Measurements from ENCODE around the gene RNU2-63P.

RNU2-63P gene

GRCh38 chr2:88016086-88016959, at the start of gene RNU2-63P:
Gene RNU2-63P, minus strand, starts transcription at chr2:88016547.
- peak within 1 kb of the TSS; percentile 22 for H2AFZ ChIP-seq (ENCODE audit: low read depth, low read length)
- peaks cover 24% of the 10 kb centered on the region for H3K4me1 ChIP-seq (ENCODE audit: insufficient read depth, low read length)
- H3K36me3 ChIP-seq (ENCODE audit: insufficient read depth, low read length), result no peaks in the 10 kb centered on the region
- H3K27me3 ChIP-seq (ENCODE audit: insufficient read depth, low read length), result no peaks in the 10 kb centered on the region
- no peaks in the 10 kb centered on the region for H3K9me3 ChIP-seq (ENCODE audit: low read length)
- H3K4me3 ChIP-seq (ENCODE audit: low read length), result peak within 1 kb of the TSS; percentile 61

- Histone ChIP-seq H3K27me3 (ENCODE audit: insufficient read depth, low read length) (no peaks in the 10 kb centered on the region), H2AFZ (ENCODE audit: low read depth, low read length) (no peak overlapping the region), H3K4me1 (ENCODE audit: insufficient read depth, low read length) (peaks cover 1% of the 10 kb centered on the region), H3K4me3 (ENCODE audit: low read length) (no peak overlapping the region), H3K36me3 (ENCODE audit: insufficient read depth, low read length) (no peaks in the 10 kb centered on the region), H3K9me3 (ENCODE audit: low read length) (no peaks in the 10 kb centered on the region)
These were observed 44.9 kb upstream of the RNU2-63P start for GRCh38 chr2:88061295-88061694.

- Histone ChIP-seq H3K36me3 (ENCODE audit: insufficient read depth, low read length) (no peaks in the 10 kb centered on the region), H3K4me1 (ENCODE audit: insufficient read depth, low read length) (peaks cover 5% of the 10 kb centered on the region), H3K27me3 (ENCODE audit: insufficient read depth, low read length) (no peaks in the 10 kb centered on the region), H3K4me3 (ENCODE audit: low read length) (no peak overlapping the region), H3K9me3 (ENCODE audit: low read length) (no peaks in the 10 kb centered on the region), H2AFZ (ENCODE audit: low read depth, low read length) (no peak overlapping the region)
These were observed 44.5 kb upstream of the RNU2-63P start for GRCh38 chr2:88060907-88061275.

GRCh38 chr2:88059979-88060906, 43.9 kb upstream of the RNU2-63P start:
- H2AFZ ChIP-seq (ENCODE audit: low read depth, low read length), result no peak overlapping the region
- no peak overlapping the region for H3K4me3 ChIP-seq (ENCODE audit: low read length)
- H3K27me3 ChIP-seq (ENCODE audit: insufficient read depth, low read length), result no peaks in the 10 kb centered on the region
- peaks cover 6% of the 10 kb centered on the region for H3K4me1 ChIP-seq (ENCODE audit: insufficient read depth, low read length)
- no peaks in the 10 kb centered on the region for H3K36me3 ChIP-seq (ENCODE audit: insufficient read depth, low read length)
- no peaks in the 10 kb centered on the region for H3K9me3 ChIP-seq (ENCODE audit: low read length)

- H2AFZ ChIP-seq (ENCODE audit: low read depth, low read length), result no peak overlapping the region
These were observed 41.8 kb upstream of the RNU2-63P start for GRCh38 chr2:88058191-88058590.

GRCh38 chr2:88057437-88057844, 41.1 kb upstream of the RNU2-63P start:
- Histone ChIP-seq H3K27me3 (ENCODE audit: insufficient read depth, low read length) (no peaks in the 10 kb centered on the region), H3K4me3 (ENCODE audit: low read length) (no peak overlapping the region), H3K36me3 (ENCODE audit: insufficient read depth, low read length) (peaks cover 5% of the 10 kb centered on the region), H2AFZ (ENCODE audit: low read depth, low read length) (no peak overlapping the region), H3K9me3 (ENCODE audit: low read length) (no peaks in the 10 kb centered on the region), H3K4me1 (ENCODE audit: insufficient read depth, low read length) (peaks cover 20% of the 10 kb centered on the region)

More at GRCh38 chr2:88058191-88058590, 41.8 kb upstream of the RNU2-63P start:
- H3K4me1 ChIP-seq (ENCODE audit: insufficient read depth, low read length), result peaks cover 20% of the 10 kb centered on the region
- no peaks in the 10 kb centered on the region for H3K27me3 ChIP-seq (ENCODE audit: insufficient read depth, low read length)
- H3K4me3 ChIP-seq (ENCODE audit: low read length), result no peak overlapping the region
- no peaks in the 10 kb centered on the region for H3K9me3 ChIP-seq (ENCODE audit: low read length)
- H3K36me3 ChIP-seq (ENCODE audit: insufficient read depth, low read length), result peaks cover 3% of the 10 kb centered on the region

- no peaks in the 10 kb centered on the region for H3K27me3 ChIP-seq (ENCODE audit: insufficient read depth, low read length)
- H3K4me3 ChIP-seq (ENCODE audit: low read length), result peak within 1 kb of the TSS; percentile 93
- no peaks in the 10 kb centered on the region for H3K9me3 ChIP-seq (ENCODE audit: low read length)
- peaks cover 20% of the 10 kb centered on the region for H3K4me1 ChIP-seq (ENCODE audit: insufficient read depth, low read length)
- H2AFZ ChIP-seq (ENCODE audit: low read depth, low read length), result peak within 1 kb of the TSS; percentile 83
- peaks cover 5% of the 10 kb centered on the region for H3K36me3 ChIP-seq (ENCODE audit: insufficient read depth, low read length)
These were observed 39.2 kb upstream of the RNU2-63P start, which contains the start of gene KRCC1 for GRCh38 chr2:88055371-88056128. Gene KRCC1, minus strand, starts transcription at chr2:88055783. Its CDS starts 27,220 bp downstream, at chr2:88028563.

- Histone ChIP-seq H3K27me3 (ENCODE audit: insufficient read depth, low read length) (no peaks in the 10 kb centered on the region), H2AFZ (ENCODE audit: low read depth, low read length) (peak overlapping the region; percentile 83), H3K36me3 (ENCODE audit: insufficient read depth, low read length) (peaks cover 5% of the 10 kb centered on the region), H3K9me3 (ENCODE audit: low read length) (no peaks in the 10 kb centered on the region), H3K4me1 (ENCODE audit: insufficient read depth, low read length) (peaks cover 20% of the 10 kb centered on the region), H3K4me3 (ENCODE audit: low read length) (peak overlapping the region; percentile 93)
These were observed 38.5 kb upstream of the RNU2-63P start for GRCh38 chr2:88054782-88055370.

- H3K4me3 ChIP-seq (ENCODE audit: low read length), result peak overlapping the region; percentile 93
- peaks cover 5% of the 10 kb centered on the region for H3K36me3 ChIP-seq (ENCODE audit: insufficient read depth, low read length)
- no peaks in the 10 kb centered on the region for H3K27me3 ChIP-seq (ENCODE audit: insufficient read depth, low read length)
- no peak overlapping the region for H2AFZ ChIP-seq (ENCODE audit: low read depth, low read length)
- no peaks in the 10 kb centered on the region for H3K9me3 ChIP-seq (ENCODE audit: low read length)
- peaks cover 20% of the 10 kb centered on the region for H3K4me1 ChIP-seq (ENCODE audit: insufficient read depth, low read length)
These were observed 37.8 kb upstream of the RNU2-63P start for GRCh38 chr2:88053934-88054781.

- no peaks in the 10 kb centered on the region for H3K9me3 ChIP-seq (ENCODE audit: low read length)
- H2AFZ ChIP-seq (ENCODE audit: low read depth, low read length), result no peak overlapping the region
- H3K4me3 ChIP-seq (ENCODE audit: low read length), result no peak overlapping the region
- peaks cover 5% of the 10 kb centered on the region for H3K36me3 ChIP-seq (ENCODE audit: insufficient read depth, low read length)
- H3K27me3 ChIP-seq (ENCODE audit: insufficient read depth, low read length), result no peaks in the 10 kb centered on the region
- peaks cover 20% of the 10 kb centered on the region for H3K4me1 ChIP-seq (ENCODE audit: insufficient read depth, low read length)
These were observed 36.9 kb upstream of the RNU2-63P start for GRCh38 chr2:88053296-88053695.

GRCh38 chr2:88051792-88052191, 35.4 kb upstream of the RNU2-63P start:
- peaks cover 5% of the 10 kb centered on the region for H3K36me3 ChIP-seq (ENCODE audit: insufficient read depth, low read length)
- no peaks in the 10 kb centered on the region for H3K27me3 ChIP-seq (ENCODE audit: insufficient read depth, low read length)
- no peak overlapping the region for H3K4me3 ChIP-seq (ENCODE audit: low read length)
- no peaks in the 10 kb centered on the region for H3K9me3 ChIP-seq (ENCODE audit: low read length)
- no peak overlapping the region for H2AFZ ChIP-seq (ENCODE audit: low read depth, low read length)
- H3K4me1 ChIP-seq (ENCODE audit: insufficient read depth, low read length), result peaks cover 20% of the 10 kb centered on the region

All from neuron (in vitro differentiated cells).